Activated CD4-positive, alpha-beta T cell treated with anti-CD3 and anti-CD28 coated beads, Interleukin-2, amount 50 U/mL, for 1 hour (primary cell): ENCODE data around the gene CENPU.
"Not testable (repeated sequence)": the region's sequence is repeated elsewhere in the genome, so short reads cannot be mapped to it uniquely, and the experiment has no call there.

ENCODE experiments used
- DNase-seq: peaks from one replicate; pipeline ENCODE4 v3.0.0-alpha.2; 2020

Gene CENPU

DNA sequence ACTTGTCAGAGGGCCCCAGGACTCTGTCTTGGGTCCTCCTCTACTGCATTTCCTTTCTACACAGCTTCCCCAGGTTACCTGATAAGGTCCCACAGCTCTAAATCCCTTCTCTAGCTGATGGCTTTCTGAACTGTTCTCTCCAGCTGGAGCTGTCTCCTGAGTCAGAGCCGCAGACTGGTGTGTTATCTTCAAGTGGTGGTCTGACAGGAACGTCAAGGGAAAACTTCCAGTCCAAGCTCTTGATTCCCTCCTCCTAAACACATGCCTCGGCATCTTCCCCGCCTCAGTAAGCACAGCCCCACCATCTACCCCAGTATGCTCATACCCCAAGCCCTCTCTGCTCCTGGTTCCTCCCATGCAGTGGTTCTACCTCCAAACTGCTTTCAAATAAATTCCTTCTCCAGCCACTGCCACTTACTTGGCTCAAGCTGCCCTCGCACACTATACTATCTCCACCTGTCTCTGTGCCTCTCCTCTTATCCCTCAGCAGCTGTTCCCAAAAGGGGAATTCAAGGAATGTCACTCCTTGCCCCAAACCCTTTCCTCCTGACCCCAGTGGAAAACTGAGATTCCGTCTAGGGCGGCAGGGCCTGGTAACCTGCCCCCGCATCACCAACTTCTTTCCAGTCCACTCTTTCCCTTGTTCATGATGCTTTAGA lies 17.2 kb upstream of the CENPU start:
- no peak for DNase-seq

GRCh38 chr4:184748251-184748652 lies 14.4 kb upstream of the CENPU start:
- DNase-seq: no peak

DNA sequence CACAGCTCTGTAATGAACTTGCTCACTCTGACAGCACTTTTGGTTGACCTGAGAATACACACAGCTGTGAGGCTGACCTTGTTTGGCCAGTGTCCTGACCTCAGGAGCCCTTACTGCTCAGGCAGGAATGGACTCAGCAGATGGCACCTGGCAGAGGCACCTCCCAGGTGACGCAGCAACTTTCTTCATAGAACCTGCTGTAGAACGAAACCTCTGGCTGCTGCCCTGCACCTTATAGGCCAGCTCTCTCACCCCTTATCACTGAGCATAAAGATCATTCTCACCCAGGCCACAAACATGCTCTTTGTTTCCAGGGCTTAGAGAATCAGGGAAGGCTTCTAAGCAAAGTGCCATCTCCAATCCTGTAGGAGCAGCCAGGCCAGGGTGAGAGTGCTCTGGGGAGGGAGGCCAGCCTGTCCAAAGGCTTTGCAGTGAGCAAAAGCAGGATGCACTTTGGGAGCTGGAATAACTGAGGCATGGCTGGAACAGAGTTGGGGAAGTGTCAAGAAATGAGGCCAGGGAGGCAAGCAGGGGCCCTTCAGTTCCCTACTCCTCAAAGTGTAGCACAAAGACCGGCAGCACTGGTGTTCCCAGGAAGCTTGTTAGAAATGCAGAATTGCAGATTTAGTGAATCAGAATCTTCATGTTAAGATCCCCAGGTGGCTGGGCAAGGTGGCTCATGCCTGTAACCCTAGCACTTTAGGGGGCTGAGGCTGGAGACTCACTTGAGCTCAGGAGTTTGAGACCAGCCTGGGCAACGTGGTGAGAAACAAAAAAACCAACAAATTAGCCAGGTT lies 13.3 kb upstream of the CENPU start:
- DNase-seq: no peak

DNA sequence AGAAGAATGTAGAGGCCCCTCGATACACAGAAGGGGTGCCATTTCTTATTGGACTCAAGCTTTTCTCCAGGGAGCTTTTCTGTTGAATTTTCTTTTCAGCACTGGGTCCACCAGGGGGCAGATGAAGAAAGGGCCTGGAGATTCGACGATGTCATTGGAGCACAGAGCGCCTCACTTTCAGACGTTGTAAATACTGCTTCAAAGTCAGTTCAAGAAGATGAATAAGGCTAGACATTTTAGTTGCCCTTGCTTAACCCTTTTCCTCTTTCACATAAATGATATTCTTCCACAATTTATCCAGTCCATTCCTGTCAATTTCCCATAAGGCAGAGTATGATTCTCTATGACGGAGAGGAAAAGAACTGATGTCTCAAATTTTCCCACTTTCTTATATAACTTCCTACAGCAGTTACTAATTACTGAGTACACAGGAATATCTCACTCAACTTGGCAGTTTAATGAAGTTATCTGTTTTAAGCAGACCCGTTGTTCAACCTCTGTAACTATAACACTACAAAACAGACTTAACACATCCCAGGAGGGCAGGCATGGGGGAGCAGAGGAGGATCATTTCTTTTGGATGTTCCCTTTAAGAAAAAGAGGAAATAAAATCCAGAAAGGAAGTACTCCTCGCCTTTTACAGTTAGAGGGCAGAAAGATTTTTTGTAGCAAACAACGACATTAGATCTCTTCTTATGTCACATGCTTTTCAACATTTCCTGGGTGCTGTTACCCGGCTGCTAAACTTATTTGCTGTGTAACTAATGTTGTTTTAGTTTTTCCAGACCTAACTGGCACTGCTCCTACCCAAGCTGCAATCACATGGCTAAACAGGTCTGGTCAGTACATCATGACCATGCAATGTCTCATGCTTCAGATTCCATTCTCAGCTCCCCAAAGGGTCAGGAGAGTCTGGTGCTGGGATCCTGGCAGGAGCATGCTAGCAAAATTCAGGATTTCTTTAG lies 12.2 kb upstream of the CENPU start:
- DNase-seq: peak; percentile 66

DNA sequence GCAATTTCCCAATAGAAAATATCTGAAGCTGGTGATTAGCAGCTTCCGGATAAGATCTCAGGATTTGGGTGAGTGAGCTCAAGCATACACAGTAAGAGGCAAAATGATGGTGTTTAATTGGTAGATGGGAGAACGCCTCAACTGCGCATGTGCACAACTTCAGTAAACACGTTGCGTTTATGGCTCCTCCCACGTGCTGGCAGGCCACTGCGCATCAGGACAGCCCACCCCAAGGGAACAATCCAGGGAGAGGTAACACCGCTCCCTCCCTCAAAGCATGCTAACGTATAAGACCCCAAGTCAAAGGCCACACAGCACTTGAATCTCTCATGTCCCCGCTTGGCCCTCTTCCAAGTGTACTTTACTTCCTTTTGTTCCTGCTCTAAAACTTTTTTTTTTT lies 10.3 kb upstream of the CENPU start:
- DNase-seq: no peak

DNA sequence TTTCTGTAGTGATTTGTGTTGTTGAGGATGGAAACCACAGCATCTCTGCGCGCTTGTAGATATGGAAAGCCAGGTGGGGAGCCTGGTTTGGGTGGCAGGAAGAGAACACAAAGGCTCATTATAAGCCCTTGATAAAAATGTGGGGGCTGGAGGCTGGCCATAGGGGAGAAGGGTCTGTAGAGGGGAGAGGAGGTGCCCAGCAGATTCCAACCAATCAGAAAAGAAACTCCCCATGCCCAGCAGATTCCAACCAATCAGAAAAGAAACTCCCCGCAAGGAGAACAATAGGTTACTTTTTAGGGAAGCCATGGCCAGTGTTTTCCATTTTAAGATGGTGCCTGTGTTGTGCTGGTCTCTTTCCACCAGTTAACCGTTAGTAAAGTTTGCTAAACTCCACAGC lies 9.8 kb upstream of the CENPU start:
- DNase-seq: no peak

DNA sequence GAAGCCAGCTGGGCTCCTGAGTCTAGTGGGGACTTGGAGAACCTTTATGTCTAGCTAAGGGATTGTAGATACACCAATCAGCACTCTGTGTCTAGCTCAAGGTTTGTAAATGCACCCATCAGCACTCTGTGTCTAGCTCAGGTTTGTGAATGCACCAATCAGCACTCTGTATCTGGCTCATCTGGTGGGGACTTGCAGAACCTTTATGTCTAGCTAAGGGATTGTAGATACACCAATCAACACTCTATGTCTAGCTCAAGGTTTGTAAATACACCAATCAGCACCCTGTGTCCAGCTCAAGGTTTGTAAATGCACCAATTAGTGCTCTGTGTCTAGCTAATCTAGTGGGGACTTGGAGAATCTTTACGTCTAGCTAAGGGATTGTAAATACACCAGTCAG lies 7.8 kb upstream of the CENPU start:
- not testable (repeated sequence) for DNase-seq

GRCh38 chr4:184740980-184741391 lies 7.1 kb upstream of the CENPU start:
- DNase-seq: no peak

DNA sequence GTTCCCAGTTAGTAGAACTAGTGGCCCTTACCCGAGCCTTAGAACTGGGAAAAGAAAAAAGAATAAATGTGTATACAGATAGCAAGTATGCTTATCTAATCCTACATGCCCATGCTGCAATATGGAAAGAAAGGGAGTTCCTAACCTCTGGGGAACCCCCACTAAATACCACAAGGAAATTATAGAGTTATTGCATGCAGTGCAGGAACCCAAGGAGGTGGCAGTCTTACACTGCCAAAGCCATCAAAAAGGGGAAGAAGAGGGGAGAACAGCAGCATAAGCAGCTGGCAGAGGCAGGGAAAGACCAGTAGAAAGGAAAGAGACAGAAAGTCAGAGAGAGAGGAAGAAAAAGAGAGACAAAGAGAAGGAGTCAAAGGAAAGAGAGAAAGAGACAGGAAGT lies 5.7 kb upstream of the CENPU start:
- DNase-seq: not testable (repeated sequence)

GRCh38 chr4:184734758-184735157 lies 862 bp upstream of the CENPU start:
- DNase-seq: no peak

DNA sequence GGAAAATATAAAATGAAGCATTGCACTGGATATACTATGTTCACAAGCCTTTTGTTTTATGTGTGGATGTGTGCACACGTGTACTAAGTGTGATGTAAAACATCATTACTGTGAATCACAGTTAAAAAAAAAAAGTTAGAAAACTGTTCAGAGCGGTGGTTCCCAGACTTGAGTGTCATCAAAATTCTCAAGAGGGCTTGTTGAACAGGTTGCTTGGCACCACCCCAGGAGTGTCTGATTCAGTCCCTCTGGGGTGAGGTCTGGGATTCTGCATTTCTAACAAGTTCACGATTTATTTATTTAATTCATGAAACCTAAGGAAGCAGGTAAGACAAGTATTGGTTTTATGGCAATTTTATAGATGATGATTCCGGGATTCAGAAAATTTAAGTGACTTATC lies 1.8 kb downstream of the CENPU start:
- no peak for DNase-seq

DNA sequence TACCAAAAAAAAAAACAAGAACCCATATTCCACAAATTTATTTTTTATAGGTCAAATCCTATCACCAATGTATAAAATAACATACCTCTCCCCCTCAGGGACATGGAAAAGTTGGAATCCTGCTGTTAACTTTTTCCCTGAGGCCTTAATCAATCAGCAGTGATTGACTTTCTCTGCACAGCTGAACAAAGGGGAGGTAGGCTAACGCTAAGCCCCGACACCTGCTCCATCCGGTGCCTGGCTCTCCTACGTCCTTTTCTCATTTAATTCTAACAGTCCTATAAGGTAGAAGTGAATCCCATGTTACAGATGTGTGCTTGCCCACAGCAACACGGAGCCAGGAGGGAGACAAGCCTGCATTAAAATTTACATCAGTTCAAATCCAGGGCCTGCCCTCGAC lies 2.8 kb downstream of the CENPU start:
- no peak for DNase-seq

- DNase-seq: no peak
Observed at GRCh38 chr4:184729946-184730345, 4.0 kb downstream of the CENPU start.

DNA sequence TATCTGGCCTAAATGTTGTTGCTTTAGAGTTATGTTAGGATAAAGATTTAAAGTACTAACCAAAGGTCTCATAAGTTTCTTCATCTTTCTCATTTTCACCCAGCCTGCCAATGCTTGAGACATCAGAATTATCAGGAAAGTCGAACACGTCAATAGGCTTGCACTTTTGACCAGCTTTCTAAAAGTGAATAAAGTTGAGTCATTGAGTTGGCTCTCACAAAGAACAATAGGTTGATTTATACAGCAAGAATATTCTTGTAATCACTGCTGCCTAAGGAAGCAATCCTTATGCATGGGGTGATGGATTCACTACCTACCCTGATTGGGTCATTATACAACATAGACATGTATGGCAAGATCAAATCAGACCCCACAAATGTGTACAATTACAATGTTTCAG lies 5.0 kb downstream of the CENPU start:
- no peak for DNase-seq

DNA sequence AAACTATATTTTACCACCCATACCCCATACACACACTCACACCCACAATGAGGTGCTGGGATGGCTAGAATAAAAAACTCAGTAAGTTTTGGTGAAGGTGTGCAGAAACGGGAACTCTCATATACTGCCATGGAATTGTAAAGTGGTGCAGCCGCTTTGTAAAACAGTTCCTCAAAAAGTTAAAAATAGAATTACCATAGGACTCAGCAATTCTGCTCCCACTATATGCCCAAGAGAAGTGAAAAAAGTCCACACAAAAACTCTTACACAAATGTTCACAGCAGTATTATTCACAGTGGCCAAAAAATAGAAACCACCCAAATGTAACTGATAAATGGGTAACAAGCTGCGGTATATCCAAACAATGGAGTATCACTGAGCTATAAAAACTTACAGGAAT lies 6.5 kb downstream of the CENPU start:
- DNase-seq: no peak

- DNase-seq: no peak
Observed at GRCh38 chr4:184722798-184723197, 11.1 kb downstream of the CENPU start.

- no peak for DNase-seq
Observed at GRCh38 chr4:184721254-184721653, 12.6 kb downstream of the CENPU start.

DNA sequence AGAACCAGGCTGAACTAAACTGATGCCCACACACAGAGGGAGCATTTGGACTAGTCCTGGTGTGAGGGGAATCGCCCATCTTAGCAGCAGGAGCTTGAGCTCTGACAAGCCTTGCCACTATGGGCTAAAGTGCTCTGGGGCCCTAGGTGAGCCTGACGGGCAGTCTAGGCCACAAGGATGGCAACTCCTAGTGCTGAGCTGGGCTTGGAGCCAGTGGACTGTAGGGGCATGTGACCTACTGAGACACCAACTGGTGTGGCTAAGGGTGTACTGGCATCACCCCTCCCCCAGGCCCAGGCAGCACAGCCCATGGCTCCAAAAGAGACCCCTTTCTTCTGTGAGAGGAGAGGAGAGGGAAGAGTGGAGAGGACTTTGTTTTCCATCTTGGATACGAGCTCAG lies 14.5 kb downstream of the CENPU start:
- no peak for DNase-seq

GRCh38 chr4:184715526-184715925 lies 18.4 kb downstream of the CENPU start:
- DNase-seq: no peak

- no peak for DNase-seq
Observed at GRCh38 chr4:184713887-184714286, 20.0 kb downstream of the CENPU start.

- DNase-seq: no peak
Observed at GRCh38 chr4:184712322-184712721, 21.6 kb downstream of the CENPU start.

- no peak for DNase-seq
Observed at GRCh38 chr4:184706453-184706852, 27.4 kb downstream of the CENPU start.

DNA sequence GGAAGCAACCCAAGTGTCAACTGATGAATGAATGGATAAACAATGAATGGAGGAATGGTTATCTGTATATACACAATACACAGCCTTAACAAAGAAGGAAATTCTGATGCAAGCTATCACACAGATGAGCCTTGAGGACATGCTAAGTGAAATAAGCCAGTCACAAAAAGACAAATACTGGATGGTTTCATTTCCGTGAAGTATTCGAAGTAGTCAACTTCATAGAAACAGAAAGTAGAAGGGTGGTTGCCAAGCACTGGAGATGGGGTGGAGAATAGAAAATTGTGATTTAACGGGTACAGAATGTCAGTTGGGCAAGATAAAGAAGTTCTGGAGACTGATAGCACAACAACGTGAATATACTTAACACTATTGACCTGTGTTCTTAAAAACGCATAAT lies 28.2 kb downstream of the CENPU start:
- DNase-seq: no peak

- DNase-seq: no peak
Observed at GRCh38 chr4:184702114-184702513, 31.8 kb downstream of the CENPU start.
